ENCODE measurements around the gene ADNP. TPM values are rescaled to one million over a fixed set of nuclear protein-coding genes. Genes with fewer than 3 reads are reported as not detected.

ADNP gene
- total RNA-seq, 4 donors from 2014 or later, result 51.8 to 64.3 (median 58.2) TPM

DNA sequence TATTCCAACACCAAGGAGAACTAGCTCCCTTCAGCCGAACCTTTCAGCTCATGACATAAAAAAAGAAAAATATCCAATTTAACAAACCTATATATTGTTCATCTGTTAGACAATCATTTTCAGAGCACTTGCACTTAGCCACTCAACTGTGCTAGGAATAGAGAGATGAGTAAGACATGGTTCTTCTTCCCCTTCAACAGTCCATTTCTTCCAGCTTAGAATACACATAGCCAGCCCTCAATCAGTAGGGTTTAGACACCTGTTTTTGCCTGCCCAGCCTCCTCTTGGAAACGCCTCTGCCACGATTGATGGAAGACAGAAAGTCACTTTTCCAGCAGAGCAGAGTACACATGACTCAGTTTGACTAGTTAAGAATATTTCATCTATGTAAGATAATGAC, 21.8 kb downstream of the ADNP start:
- Histone ChIP-seq H3K27me3 (no peaks in the 10 kb centered on the region), H3K36me3 (peaks cover 0 to 8% (median 0%) of the 10 kb centered on the region in 3 donors), H3K9me3 (no peaks in the 10 kb centered on the region), H3K4me3 (no peak overlapping the region), H3K4me1 (peaks cover 0 to 11% (median 5%) of the 10 kb centered on the region in 4 donors), H3K27ac (no peak overlapping the region)
- TF ChIP-seq, protein P1, sequence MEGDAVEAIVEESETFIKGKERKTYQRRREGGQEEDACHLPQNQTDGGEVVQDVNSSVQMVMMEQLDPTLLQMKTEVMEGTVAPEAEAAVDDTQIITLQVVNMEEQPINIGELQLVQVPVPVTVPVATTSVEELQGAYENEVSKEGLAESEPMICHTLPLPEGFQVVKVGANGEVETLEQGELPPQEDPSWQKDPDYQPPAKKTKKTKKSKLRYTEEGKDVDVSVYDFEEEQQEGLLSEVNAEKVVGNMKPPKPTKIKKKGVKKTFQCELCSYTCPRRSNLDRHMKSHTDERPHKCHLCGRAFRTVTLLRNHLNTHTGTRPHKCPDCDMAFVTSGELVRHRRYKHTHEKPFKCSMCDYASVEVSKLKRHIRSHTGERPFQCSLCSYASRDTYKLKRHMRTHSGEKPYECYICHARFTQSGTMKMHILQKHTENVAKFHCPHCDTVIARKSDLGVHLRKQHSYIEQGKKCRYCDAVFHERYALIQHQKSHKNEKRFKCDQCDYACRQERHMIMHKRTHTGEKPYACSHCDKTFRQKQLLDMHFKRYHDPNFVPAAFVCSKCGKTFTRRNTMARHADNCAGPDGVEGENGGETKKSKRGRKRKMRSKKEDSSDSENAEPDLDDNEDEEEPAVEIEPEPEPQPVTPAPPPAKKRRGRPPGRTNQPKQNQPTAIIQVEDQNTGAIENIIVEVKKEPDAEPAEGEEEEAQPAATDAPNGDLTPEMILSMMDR (IDR thresholded peaks at IDR 0.05), result no peak
- no peak for TF ChIP-seq POLR2A (IDR thresholded peaks at IDR 0.05)
- DNase-seq, result no peak

DNA sequence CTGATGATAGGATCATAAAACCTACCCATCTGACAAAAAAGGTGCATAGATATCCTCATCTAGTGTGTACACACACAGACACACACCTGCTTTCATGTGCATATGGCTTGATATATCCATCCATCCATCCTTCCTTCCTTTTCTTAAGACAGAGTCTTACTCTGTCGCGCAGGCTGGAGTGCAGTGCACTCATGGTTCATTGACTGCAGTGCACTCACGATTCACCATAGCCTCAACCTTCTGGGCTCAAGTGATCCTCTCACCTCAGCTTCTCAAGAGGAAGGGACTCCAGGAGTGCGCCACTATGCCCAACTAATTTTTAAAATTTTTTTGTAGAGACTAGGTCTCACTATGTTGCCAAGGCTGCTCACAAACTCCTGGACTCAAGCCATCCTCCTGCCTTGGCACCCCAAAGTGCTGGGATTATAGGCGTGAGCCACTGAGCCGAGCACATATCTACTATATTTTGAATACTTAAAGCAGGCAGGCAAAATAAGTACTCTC, 27.1 kb downstream of the ADNP start:
- Histone ChIP-seq H3K4me1 (peaks cover 0 to 5% (median 0%) of the 10 kb centered on the region in 4 donors), H3K36me3 (peaks cover 0 to 27% (median 0%) of the 10 kb centered on the region in 3 donors), H3K9me3 (no peaks in the 10 kb centered on the region), H3K27ac (no peak overlapping the region), H3K4me3 (no peak overlapping the region), H3K27me3 (no peaks in the 10 kb centered on the region)
- DNase-seq, result no peak
- TF ChIP-seq, protein P1 (IDR thresholded peaks at IDR 0.05), result no peak
- no peak for TF ChIP-seq POLR2A (IDR thresholded peaks at IDR 0.05)

DNA sequence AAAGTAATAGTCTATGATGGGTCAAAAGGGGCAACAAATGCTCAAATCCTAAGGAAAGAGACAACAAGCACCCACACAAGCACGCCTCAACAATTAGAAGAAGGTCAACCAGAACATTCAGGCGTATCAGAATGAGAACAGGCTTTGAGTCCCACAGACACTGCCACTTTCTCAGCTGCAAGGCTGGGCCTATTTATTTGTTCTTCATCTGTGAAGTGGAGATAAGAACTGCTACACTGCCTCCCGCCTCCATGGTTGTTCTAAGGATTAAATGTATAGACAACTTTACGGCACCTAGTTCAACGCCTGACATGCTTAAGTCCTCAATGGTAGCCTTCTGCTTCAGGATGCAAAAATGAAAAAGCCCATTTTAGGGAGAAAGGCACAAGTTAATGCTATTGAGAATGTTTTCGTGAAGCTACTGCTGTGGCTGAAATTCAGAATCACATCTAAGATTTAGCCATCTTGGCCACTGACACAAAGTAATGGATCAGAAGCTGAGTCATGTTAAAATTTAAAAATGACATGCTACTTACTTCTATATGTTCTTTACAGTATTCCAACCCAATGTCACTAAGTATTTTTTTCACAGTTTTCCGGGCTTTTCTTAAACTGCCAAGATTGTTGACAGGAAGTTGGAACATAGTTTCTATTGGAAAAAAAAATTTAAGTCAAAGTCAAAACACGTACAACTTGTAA, 27.7 kb downstream of the ADNP start:
- DNase-seq, result no peak
- Histone ChIP-seq H3K36me3 (peaks cover 0 to 32% (median 0%) of the 10 kb centered on the region in 3 donors), H3K9me3 (no peaks in the 10 kb centered on the region), H3K27me3 (no peaks in the 10 kb centered on the region), H3K4me1 (peaks cover 0 to 5% (median 0%) of the 10 kb centered on the region in 4 donors), H3K4me3 (no peak overlapping the region), H3K27ac (no peak overlapping the region)
- TF ChIP-seq POLR2A (IDR thresholded peaks at IDR 0.05), result no peak
- TF ChIP-seq, protein P1 (IDR thresholded peaks at IDR 0.05), result no peak

DNA sequence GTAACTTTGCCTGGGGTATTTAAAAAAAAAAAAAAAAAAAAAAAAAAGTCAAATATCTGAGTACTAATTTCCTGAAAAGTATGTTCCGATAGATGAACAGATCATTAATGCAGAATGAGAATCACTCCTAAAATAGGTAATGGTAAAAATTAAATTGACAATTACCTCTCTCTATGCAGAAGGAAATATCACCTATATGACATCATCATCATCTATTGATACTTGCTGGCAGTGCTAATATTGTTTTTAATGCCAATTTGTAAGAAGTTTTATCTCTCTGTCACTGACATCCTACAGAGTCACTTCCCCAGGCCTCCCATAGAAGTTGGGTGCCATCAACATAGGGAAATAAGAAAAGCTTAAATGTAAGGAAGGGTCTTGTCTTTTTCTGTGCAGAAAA, 29.9 kb downstream of the ADNP start:
- no peak for TF ChIP-seq POLR2A (IDR thresholded peaks at IDR 0.05)
- TF ChIP-seq, protein P1 (IDR thresholded peaks at IDR 0.05), result no peak
- Histone ChIP-seq H3K4me3 (no peak overlapping the region), H3K27me3 (no peaks in the 10 kb centered on the region), H3K27ac (no peak overlapping the region), H3K4me1 (peaks cover 0 to 5% (median 0%) of the 10 kb centered on the region in 4 donors), H3K9me3 (no peaks in the 10 kb centered on the region), H3K36me3 (peaks cover 0 to 48% (median 0%) of the 10 kb centered on the region in 3 donors)
- DNase-seq, result no peak

DNA sequence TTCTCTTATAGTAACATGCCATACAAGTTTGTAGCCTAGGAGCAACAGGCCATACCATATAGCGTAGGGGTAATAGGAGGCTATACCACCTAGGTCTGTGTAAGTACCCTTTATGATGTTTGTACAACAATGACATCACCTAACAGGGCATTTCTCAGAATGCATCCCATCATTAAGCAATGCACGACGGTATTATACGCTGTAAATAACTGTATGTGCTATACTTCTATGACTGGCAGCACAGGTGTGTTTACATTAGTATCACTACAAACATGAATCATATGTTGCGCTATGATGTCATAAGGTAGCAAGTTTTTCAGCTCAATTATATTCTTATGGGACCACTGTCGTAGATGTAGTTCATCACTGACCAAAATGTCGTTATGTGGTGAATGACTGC, 31.0 kb downstream of the ADNP start:
- H3K36me3 ChIP-seq, result peaks cover 0 to 48% (median 0%) of the 10 kb centered on the region in 3 donors
- TF ChIP-seq, protein P1 (IDR thresholded peaks at IDR 0.05), result no peak

More for the DNA sequence above, 31.0 kb downstream of the ADNP start:
- no peak for DNase-seq
- Histone ChIP-seq H3K27ac (no peak overlapping the region), H3K4me3 (no peak overlapping the region), H3K9me3 (no peaks in the 10 kb centered on the region), H3K27me3 (no peaks in the 10 kb centered on the region), H3K4me1 (peaks cover 0 to under 1% (median 0%) of the 10 kb centered on the region in 4 donors)

Data from Peyer's patch (tissue), 4 donors.